IPS-20b (cell line): ENCODE results near the gene EMC9.

Experiments used
- H3K27ac ChIP-seq: one replicate; pipeline ENCODE4 v1.5.1; 2013; ENCODE audit warnings: low read length
- H3K27me3 ChIP-seq: 2 replicates; pipeline ENCODE4 v1.6.1; 2013; ENCODE audit warnings: mild to moderate bottlenecking, low read length, inconsistent platforms; ENCODE audit not compliant: insufficient read depth
- H3K36me3 ChIP-seq: 2 replicates; pipeline ENCODE4 v1.6.1; 2013; ENCODE audit warnings: low read depth, mild to moderate bottlenecking, inconsistent platforms, low read length, moderate library complexity; ENCODE audit not compliant: insufficient read depth
- H3K4me1 ChIP-seq: 2 replicates; pipeline ENCODE4 v1.6.1; 2013; ENCODE audit warnings: mild to moderate bottlenecking, control low read depth, inconsistent platforms, low read length, moderate library complexity; ENCODE audit not compliant: insufficient read depth
- H3K4me3 ChIP-seq: 2 replicates; pipeline ENCODE4 v1.5.1; 2013; ENCODE audit warnings: mild to moderate bottlenecking, low read length, inconsistent platforms
- H3K9ac ChIP-seq: 2 replicates; pipeline ENCODE4 v1.6.1; 2013; ENCODE audit warnings: low read depth, mild to moderate bottlenecking, inconsistent platforms, low read length, moderate library complexity
- H3K9me3 ChIP-seq: 2 replicates; pipeline ENCODE4 v1.6.1; 2013; ENCODE audit warnings: mild to moderate bottlenecking, low read depth, low read length, inconsistent platforms; ENCODE audit not compliant: insufficient read depth

EMC9 gene

DNA sequence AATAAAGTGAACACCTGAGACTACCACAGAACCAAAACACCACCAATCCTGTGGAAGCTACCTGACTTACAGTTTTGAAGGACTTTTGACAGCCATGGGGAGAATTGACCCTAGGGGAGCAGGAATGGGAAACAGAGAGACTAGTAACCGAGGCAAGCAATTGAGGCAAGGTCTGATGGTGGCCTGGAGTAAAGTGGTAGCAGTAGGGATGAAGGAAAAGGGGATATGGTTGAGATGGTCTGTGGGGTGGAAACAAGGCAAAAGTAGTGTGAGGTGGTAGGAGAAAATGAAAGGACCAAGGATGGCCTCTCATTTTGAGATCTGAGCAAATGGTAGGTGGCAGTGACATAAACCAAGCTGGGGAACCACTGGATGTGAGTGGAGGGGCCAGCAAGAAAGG, 15.4 kb upstream of the EMC9 start:
- H3K4me3 ChIP-seq = no peak overlapping the region
- peaks cover 70% of the 10 kb centered on the region for H3K36me3 ChIP-seq
- peaks cover 7% of the 10 kb centered on the region; the same call in 1 of the 2 replicates for H3K4me1 ChIP-seq
- H3K27me3 ChIP-seq = no peaks in the 10 kb centered on the region
- H3K9me3 ChIP-seq = no peaks in the 10 kb centered on the region
- H3K27ac ChIP-seq = no peak overlapping the region
- H3K9ac ChIP-seq = no peak overlapping the region

DNA sequence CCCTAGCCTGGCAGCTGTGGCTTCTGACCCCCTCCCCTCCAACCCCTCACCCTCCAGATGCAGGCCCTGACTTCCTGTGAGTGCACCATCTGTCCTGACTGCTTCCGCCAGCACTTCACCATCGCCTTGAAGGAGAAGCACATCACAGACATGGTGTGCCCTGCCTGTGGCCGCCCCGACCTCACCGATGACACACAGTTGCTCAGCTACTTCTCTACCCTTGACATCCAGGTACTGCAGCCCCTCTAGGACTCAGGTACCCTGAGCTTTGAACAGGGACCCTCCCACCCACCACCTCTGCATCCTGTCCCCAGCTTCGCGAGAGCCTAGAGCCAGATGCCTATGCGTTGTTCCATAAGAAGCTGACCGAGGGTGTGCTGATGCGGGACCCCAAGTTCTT, 13.7 kb upstream of the EMC9 start:
- no peak overlapping the region for H3K27ac ChIP-seq
- H3K4me3 ChIP-seq = no peak overlapping the region
- no peaks in the 10 kb centered on the region for H3K4me1 ChIP-seq
- no peaks in the 10 kb centered on the region for H3K27me3 ChIP-seq
- H3K36me3 ChIP-seq = peaks cover 79% of the 10 kb centered on the region
- H3K9ac ChIP-seq = no peak overlapping the region
- no peaks in the 10 kb centered on the region for H3K9me3 ChIP-seq

- H3K4me1 ChIP-seq = peaks cover 8% of the 10 kb centered on the region
- no peaks in the 10 kb centered on the region for H3K27me3 ChIP-seq
- H3K27ac ChIP-seq = no peak overlapping the region
- H3K36me3 ChIP-seq = peaks cover 67% of the 10 kb centered on the region
- H3K4me3 ChIP-seq = no peak overlapping the region
- no peaks in the 10 kb centered on the region for H3K9me3 ChIP-seq
- no peak overlapping the region for H3K9ac ChIP-seq
Observed at GRCh38 chr14:24151404-24152080, 10.2 kb upstream of the EMC9 start.

GRCh38 chr14:24150993-24151392, 9.6 kb upstream of the EMC9 start:
- Histone ChIP-seq H3K4me1 (peaks cover 8% of the 10 kb centered on the region), H3K27ac (no peak overlapping the region), H3K4me3 (no peak overlapping the region), H3K9ac (no peak overlapping the region), H3K27me3 (no peaks in the 10 kb centered on the region), H3K9me3 (no peaks in the 10 kb centered on the region), H3K36me3 (peaks cover 61% of the 10 kb centered on the region)

DNA sequence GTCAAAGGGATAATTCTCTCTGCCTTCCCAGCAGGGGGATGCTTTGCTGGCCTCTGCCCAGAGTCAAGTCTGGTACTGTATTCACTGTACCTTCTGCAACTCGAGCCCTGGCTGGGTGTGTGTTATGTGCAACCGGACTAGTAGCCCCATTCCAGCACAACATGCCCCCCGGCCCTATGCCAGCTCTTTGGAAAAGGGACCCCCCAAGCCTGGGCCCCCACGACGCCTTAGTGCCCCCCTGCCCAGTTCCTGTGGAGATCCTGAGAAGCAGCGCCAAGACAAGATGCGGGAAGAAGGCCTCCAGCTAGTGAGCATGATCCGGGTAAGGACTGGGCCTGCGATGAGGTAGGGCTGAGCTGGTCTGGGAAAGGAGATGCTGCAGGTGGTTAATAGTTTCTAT, 9.2 kb upstream of the EMC9 start:
- Histone ChIP-seq H3K4me3 (no peak overlapping the region), H3K9me3 (no peaks in the 10 kb centered on the region), H3K27me3 (no peaks in the 10 kb centered on the region), H3K4me1 (peaks cover 12% of the 10 kb centered on the region), H3K36me3 (peaks cover 57% of the 10 kb centered on the region), H3K27ac (no peak overlapping the region), H3K9ac (no peak overlapping the region)

DNA sequence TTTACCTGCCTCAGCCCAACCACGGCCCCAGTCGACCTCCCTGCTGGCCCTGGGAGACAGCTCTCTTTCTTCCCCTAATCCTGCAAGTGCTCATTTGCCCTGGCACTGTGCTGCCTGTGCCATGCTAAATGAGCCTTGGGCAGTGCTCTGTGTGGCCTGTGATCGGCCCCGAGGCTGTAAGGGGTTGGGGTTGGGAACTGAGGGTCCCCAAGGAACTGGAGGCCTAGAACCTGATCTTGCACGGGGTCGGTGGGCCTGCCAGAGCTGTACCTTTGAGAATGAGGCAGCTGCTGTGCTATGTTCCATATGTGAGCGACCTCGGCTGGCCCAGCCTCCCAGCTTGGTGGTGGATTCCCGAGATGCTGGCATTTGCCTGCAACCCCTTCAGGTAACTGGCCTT, 8.7 kb upstream of the EMC9 start:
- peaks cover 13% of the 10 kb centered on the region for H3K4me1 ChIP-seq
- H3K4me3 ChIP-seq = no peak overlapping the region
- no peak overlapping the region for H3K27ac ChIP-seq
- H3K36me3 ChIP-seq = peaks cover 52% of the 10 kb centered on the region
- H3K9me3 ChIP-seq = no peaks in the 10 kb centered on the region
- H3K9ac ChIP-seq = no peak overlapping the region
- H3K27me3 ChIP-seq = no peaks in the 10 kb centered on the region

DNA sequence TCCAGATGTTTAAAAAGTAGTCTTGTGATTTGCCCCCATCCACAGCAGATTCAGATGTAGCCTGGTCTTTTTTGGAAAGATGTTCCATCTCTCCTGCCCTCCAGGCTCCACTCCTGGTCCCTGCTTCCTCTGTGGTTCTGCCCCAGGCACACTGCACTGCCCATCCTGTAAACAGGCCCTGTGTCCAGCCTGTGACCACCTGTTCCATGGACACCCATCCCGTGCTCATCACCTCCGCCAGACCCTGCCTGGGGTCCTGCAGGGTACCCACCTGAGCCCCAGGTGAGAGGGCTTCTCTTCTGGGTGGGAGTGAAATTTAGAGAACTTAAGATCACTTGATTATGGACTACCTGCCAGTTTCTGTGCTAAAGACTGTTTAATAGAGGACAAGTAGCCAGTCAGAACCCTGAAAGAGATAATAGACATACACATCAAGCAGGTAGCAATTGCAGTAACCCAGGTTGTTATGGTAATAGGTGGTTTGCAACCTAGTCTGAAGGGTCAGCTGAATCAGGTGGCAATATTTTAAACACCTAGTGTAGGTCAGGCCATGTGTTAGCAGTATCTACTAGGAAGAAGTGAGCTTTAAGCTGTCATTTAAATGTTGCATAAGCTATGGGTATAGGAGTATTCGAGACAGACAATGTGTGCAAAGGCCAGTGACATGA, 8.0 kb upstream of the EMC9 start:
- H3K36me3 ChIP-seq = peaks cover 52% of the 10 kb centered on the region
- no peaks in the 10 kb centered on the region for H3K27me3 ChIP-seq
- no peak overlapping the region for H3K9ac ChIP-seq

GRCh38 chr14:24147761-24148428, 6.5 kb upstream of the EMC9 start:
- no peaks in the 10 kb centered on the region for H3K9me3 ChIP-seq
- peaks cover 62% of the 10 kb centered on the region for H3K36me3 ChIP-seq
- peak overlapping the region; percentile 79 for H3K9ac ChIP-seq
- H3K27ac ChIP-seq = peak overlapping the region; percentile 29
- no peaks in the 10 kb centered on the region for H3K27me3 ChIP-seq
- H3K4me1 ChIP-seq = peaks cover 13% of the 10 kb centered on the region
- H3K4me3 ChIP-seq = peak overlapping the region; percentile 79

More for the DNA sequence above, 8.0 kb upstream of the EMC9 start:
- H3K4me1 ChIP-seq = peaks cover 13% of the 10 kb centered on the region
- H3K9me3 ChIP-seq = no peaks in the 10 kb centered on the region
- H3K4me3 ChIP-seq = no peak overlapping the region
- no peak overlapping the region for H3K27ac ChIP-seq

DNA sequence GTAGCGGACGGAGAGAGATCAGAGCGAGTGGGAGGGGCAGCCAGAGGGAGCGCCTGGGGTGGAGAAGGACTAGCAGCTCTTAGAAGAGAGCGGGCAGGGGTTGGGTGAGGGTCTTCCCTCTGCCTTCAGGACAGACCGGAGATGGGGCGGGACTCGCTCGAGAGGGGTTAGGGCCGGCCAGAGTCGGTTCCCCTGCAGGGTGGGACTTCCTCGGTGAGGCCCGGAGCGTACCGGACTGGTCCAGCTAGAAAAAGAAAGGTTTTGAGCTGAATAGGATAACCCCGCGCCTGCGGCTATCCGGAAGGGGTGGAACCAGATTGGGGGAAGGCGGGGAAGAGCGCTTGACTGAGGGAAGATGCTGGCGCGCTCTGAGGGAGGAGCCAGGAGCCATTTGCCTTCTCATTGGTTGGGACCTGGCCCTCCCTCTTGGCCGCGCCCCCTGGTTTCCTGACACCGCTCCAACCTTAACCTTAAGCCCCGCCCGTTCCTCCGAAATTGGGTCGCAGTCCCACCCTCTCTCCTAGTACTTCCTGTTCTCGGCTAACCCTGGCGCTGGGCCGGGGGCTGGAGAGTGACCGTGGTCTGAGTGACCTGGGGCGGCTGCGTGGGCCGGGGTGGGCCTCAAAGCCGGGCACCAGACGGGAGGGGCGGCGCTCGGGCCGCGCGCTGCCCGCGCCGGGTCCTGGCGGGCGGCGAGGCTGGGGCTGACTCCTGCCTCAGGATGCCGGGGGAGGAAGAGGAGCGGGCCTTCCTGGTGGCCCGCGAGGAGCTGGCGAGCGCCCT, 5.8 kb upstream of the EMC9 start, which contains the start of gene RNF31:
TSS of gene RNF31 (plus strand) at position 521 of the 783 bp plus-strand sequence. CDS start at position 722, 201 bp downstream.
- H3K36me3 ChIP-seq = peaks cover 56% of the 10 kb centered on the region
- H3K9ac ChIP-seq = peak within 1 kb of the TSS; percentile 94
- peak within 1 kb of the TSS; percentile 97 for H3K4me3 ChIP-seq
- peak within 1 kb of the TSS; percentile 53 for H3K27ac ChIP-seq
- no peaks in the 10 kb centered on the region for H3K27me3 ChIP-seq
- H3K4me1 ChIP-seq = peaks cover 13% of the 10 kb centered on the region
- no peaks in the 10 kb centered on the region for H3K9me3 ChIP-seq

GRCh38 chr14:24146453-24146977, 5.1 kb upstream of the EMC9 start, which contains the start of gene PSME2:
Gene PSME2, minus strand, starts transcription at chr14:24146610. Its CDS starts 29 bp downstream, at chr14:24146581.
- peak within 1 kb of the TSS; percentile 97 for H3K4me3 ChIP-seq
- no peaks in the 10 kb centered on the region for H3K27me3 ChIP-seq
- H3K9ac ChIP-seq = peak within 1 kb of the TSS; percentile 94; the same call in 1 of the 2 replicates
- peak within 1 kb of the TSS; percentile 53 for H3K27ac ChIP-seq
- no peaks in the 10 kb centered on the region for H3K9me3 ChIP-seq
- H3K36me3 ChIP-seq = peaks cover 49% of the 10 kb centered on the region
- peaks cover 16% of the 10 kb centered on the region for H3K4me1 ChIP-seq
